PC-9 (cell line): ENCODE results near the gene ZSWIM3.

Source experiments
- EZH2 ChIP-seq: fragments of 200-600 bp; sonication (generic); IDR thresholded peaks from 2 replicates; pipeline ENCODE4 v1.8.0; 2017; ENCODE audit warnings: antibody characterized with exemption, low read depth
- TF ChIP-seq, protein P1 (sequence below): fragments of 200-600 bp; sonication (generic); conservative IDR thresholded peaks from 2 replicates; pipeline ENCODE4 v1.6.1; 2017; ENCODE audit warnings: mixed run types, antibody characterized with exemption, mild to moderate bottlenecking, moderate library complexity

DNA sequence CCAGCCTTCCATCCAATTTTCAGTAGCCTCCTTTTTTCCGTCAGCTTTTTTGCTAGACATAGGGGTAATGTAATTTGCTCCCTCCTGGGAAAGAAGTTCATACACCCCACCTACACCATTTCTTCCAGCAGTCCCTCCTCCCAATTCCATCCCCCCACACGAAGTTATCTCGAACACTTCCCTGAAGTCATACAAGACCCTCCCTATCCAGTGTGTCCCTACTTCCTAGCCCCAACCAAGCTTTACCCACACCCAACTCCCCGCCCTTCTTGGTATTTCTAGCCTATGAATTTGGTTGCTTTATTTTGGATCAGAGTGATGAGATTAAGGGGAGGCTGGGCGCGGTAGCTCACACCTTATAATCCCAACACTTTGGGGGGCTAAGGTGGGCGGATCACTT lies 43.9 kb upstream of the ZSWIM3 start:
- TF ChIP-seq, protein P1, sequence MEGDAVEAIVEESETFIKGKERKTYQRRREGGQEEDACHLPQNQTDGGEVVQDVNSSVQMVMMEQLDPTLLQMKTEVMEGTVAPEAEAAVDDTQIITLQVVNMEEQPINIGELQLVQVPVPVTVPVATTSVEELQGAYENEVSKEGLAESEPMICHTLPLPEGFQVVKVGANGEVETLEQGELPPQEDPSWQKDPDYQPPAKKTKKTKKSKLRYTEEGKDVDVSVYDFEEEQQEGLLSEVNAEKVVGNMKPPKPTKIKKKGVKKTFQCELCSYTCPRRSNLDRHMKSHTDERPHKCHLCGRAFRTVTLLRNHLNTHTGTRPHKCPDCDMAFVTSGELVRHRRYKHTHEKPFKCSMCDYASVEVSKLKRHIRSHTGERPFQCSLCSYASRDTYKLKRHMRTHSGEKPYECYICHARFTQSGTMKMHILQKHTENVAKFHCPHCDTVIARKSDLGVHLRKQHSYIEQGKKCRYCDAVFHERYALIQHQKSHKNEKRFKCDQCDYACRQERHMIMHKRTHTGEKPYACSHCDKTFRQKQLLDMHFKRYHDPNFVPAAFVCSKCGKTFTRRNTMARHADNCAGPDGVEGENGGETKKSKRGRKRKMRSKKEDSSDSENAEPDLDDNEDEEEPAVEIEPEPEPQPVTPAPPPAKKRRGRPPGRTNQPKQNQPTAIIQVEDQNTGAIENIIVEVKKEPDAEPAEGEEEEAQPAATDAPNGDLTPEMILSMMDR: no peak
- TF ChIP-seq EZH2: no peak
